Uterus (tissue), 4 donors: ENCODE results near the gene SLC35D3. TPM values are rescaled to one million over a fixed set of nuclear protein-coding genes. Genes with fewer than 3 reads are reported as not detected.

ENCODE experiments used
- DNase-seq, 2 donors: peaks; one replicate each; pipeline ENCODE4 v3.0.0-alpha.2; 2019 to 2020
- H3K27ac ChIP-seq, 2 donors: fragments of 200-600 bp; sonication (generic); 1 replicate in 1 of 2; 2 replicates in 1 of 2; pipeline ENCODE4 v1.5.1; 2016 to 2018
- H3K27me3 ChIP-seq, 2 donors: fragments of 200-600 bp; sonication (generic); one replicate each; pipeline ENCODE4 v1.5.1; 2018 to 2019; ENCODE audit warnings: control low read depth in 1 of 2
- H3K36me3 ChIP-seq, 2 donors: fragments of 200-600 bp; sonication (generic); one replicate each; pipeline ENCODE4 v1.5.1; 2019; ENCODE audit warnings: control low read depth in 1 of 2
- H3K4me1 ChIP-seq, 2 donors: fragments of 200-600 bp; sonication (generic); one replicate each; pipeline ENCODE4 v1.5.1; 2018 to 2019; ENCODE audit warnings: control low read depth in 1 of 2
- H3K4me3 ChIP-seq, 2 donors: fragments of 200-600 bp; sonication (generic); 1 replicate in 1 of 2; 2 replicates in 1 of 2; pipeline ENCODE4 v1.5.1; 2018 to 2019; ENCODE audit warnings: mild to moderate bottlenecking in 1 of 2
- H3K9me3 ChIP-seq, 2 donors: fragments of 200-600 bp; sonication (generic); one replicate each; pipeline ENCODE4 v1.5.1; 2019; ENCODE audit warnings: control low read depth in 1 of 2
- POLR2A ChIP-seq, 2 donors: fragments of 450-650 bp; IDR thresholded peaks; one replicate each; pipeline ENCODE4 v1.6.1; 2016; ENCODE audit warnings: antibody characterized with exemption in 2 of 2, mild to moderate bottlenecking in 1 of 2, moderate library complexity in 1 of 2
- intact Hi-C: fragments of 100-400 bp; cut with DNase I; formaldehyde crosslinking; loops from one replicate; pipeline ENCODE4 v1.15.1; 2023; ENCODE audit warnings: low total_unique reads
- total RNA-seq, 4 donors: library from RNA; depleted of rRNA in 3 of 4; stranded (reverse); fragments of >200 nt in 3 of 4; gene quantifications; one replicate each; pipeline versions ENCODE4 v1.1.0 to v1.2.4, GENCODE V29; 2014 to 2023
- TF ChIP-seq, protein P1 (sequence below), 4 experiments: fragments of 200-600 bp in 2 of 4; fragments of 450-650 bp in 2 of 4; sonication (generic) in 2 of 4; IDR thresholded peaks; one replicate each; pipeline ENCODE4 v1.5.1; 2016 to 2019; ENCODE audit warnings: antibody characterized with exemption in 4 of 4, mild to moderate bottlenecking in 2 of 4, moderate library complexity in 1 of 4
- donor health status: DM: yes; HTN: yes; CAD: no.

Gene SLC35D3
- total RNA-seq, 4 donors from 2014 or later = not detected

DNA sequence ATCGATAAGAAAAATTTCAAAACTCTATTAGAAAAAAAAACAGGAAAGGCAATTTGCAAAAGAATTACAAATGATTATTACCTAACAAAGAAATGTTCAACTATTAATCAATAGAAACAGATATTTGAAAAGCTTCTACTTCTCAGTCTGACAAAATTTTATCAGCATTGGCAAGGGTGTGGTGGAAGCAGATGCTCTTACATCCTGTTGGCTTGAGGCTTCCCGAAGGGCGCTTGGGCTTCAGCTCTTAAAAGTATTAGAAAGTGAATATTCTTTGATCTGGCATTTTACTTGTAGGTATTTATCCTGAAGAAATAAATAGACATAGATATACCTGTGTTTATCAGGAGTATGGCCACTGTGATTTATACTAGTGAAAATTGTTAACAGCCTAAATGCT, 38.7 kb downstream of the SLC35D3 start:
- no peaks in the 10 kb centered on the region for H3K9me3 ChIP-seq
- no peaks in the 10 kb centered on the region for H3K36me3 ChIP-seq
- DNase-seq = no peak
- H3K27me3 ChIP-seq = no peaks in the 10 kb centered on the region
- TF ChIP-seq POLR2A (IDR thresholded peaks at IDR 0.05) = no peak
- TF ChIP-seq, protein P1, sequence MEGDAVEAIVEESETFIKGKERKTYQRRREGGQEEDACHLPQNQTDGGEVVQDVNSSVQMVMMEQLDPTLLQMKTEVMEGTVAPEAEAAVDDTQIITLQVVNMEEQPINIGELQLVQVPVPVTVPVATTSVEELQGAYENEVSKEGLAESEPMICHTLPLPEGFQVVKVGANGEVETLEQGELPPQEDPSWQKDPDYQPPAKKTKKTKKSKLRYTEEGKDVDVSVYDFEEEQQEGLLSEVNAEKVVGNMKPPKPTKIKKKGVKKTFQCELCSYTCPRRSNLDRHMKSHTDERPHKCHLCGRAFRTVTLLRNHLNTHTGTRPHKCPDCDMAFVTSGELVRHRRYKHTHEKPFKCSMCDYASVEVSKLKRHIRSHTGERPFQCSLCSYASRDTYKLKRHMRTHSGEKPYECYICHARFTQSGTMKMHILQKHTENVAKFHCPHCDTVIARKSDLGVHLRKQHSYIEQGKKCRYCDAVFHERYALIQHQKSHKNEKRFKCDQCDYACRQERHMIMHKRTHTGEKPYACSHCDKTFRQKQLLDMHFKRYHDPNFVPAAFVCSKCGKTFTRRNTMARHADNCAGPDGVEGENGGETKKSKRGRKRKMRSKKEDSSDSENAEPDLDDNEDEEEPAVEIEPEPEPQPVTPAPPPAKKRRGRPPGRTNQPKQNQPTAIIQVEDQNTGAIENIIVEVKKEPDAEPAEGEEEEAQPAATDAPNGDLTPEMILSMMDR (IDR thresholded peaks at IDR 0.05) = no peak
- no peak overlapping the region for H3K4me3 ChIP-seq
- H3K4me1 ChIP-seq = no peaks in the 10 kb centered on the region
- H3K27ac ChIP-seq = no peak overlapping the region
- intact Hi-C loops = no loop called here

- intact Hi-C loops = no loop called here
- Histone ChIP-seq H3K9me3 (no peaks in the 10 kb centered on the region), H3K27ac (no peak overlapping the region), H3K36me3 (no peaks in the 10 kb centered on the region), H3K27me3 (no peaks in the 10 kb centered on the region), H3K4me1 (no peaks in the 10 kb centered on the region), H3K4me3 (no peak overlapping the region)
- no peak for TF ChIP-seq POLR2A (IDR thresholded peaks at IDR 0.05)
- TF ChIP-seq, protein P1 (IDR thresholded peaks at IDR 0.05) = no peak
- DNase-seq = no peak
Observed at GRCh38 chr6:136961848-136962247, 39.7 kb downstream of the SLC35D3 start.

DNA sequence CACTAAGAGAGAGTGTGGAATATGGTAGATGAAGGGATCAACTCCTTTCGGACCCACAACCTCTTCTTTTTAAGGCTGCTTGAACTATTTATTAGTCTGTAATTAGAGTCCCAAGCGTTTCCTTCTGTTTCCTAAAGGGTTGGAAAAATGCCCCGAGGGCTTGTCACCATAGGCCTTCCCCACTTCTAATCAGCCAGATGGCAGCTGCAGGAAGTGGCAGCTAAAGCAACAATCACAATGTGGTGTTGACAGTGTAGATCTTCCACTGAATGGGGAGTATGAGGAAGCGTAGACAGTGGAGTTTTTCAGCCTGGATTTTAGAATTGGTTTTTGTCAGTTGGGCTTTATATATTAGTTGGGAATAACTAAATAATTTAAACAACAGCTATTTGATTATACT, 40.6 kb downstream of the SLC35D3 start:
- Histone ChIP-seq H3K27ac (no peak overlapping the region), H3K4me3 (no peak overlapping the region), H3K36me3 (no peaks in the 10 kb centered on the region), H3K9me3 (no peaks in the 10 kb centered on the region), H3K27me3 (no peaks in the 10 kb centered on the region), H3K4me1 (no peaks in the 10 kb centered on the region)
- TF ChIP-seq, protein P1 (IDR thresholded peaks at IDR 0.05) = no peak
- no peak for TF ChIP-seq POLR2A (IDR thresholded peaks at IDR 0.05)
- DNase-seq = no peak
- intact Hi-C loops = no loop called here

GRCh38 chr6:136963259-136963658, 41.2 kb downstream of the SLC35D3 start:
- H3K9me3 ChIP-seq = no peaks in the 10 kb centered on the region
- H3K4me3 ChIP-seq = no peak overlapping the region
- DNase-seq = no peak
- H3K36me3 ChIP-seq = no peaks in the 10 kb centered on the region
- H3K4me1 ChIP-seq = no peaks in the 10 kb centered on the region
- H3K27me3 ChIP-seq = no peaks in the 10 kb centered on the region
- TF ChIP-seq POLR2A (IDR thresholded peaks at IDR 0.05) = no peak
- TF ChIP-seq, protein P1 (IDR thresholded peaks at IDR 0.05) = no peak
- no peak overlapping the region for H3K27ac ChIP-seq
- intact Hi-C loops = no loop called here

DNA sequence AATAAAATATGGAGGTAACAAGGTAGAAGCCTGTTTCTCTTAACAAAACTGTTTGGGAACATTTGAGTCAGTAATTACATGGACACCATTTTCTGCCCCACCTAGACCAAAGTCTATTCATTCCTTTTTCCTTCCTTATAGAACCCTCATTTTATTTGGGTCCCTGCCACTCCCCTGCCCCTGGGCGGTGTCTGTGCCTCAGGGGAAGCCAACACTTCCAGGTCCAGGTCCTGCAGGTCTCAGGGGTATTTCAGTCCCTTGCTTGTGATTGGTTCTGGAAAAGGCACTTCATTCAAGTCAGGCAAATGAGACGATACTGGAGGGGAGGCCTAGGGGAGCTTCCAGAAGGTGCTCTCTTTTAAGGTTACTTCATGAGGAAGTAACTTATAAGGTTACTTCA, 42.3 kb downstream of the SLC35D3 start:
- intact Hi-C loops = no loop called here

More for the DNA sequence above, 42.3 kb downstream of the SLC35D3 start:
- H3K4me1 ChIP-seq = no peaks in the 10 kb centered on the region
- no peaks in the 10 kb centered on the region for H3K36me3 ChIP-seq
- H3K27me3 ChIP-seq = no peaks in the 10 kb centered on the region
- TF ChIP-seq POLR2A (IDR thresholded peaks at IDR 0.05) = no peak
- TF ChIP-seq, protein P1 (IDR thresholded peaks at IDR 0.05) = no peak
- no peak overlapping the region for H3K4me3 ChIP-seq
- no peaks in the 10 kb centered on the region for H3K9me3 ChIP-seq
- no peak overlapping the region for H3K27ac ChIP-seq
- DNase-seq = no peak
